SK-N-SH treated with all-trans-retinoic acid at 6 μM for 48 hours (cell line): ENCODE data around the gene GOLT1B.

Experiments used
- ATAC-seq: fragments of 200-7000 bp; cut with Tn5 transposase; 3 replicates; pipeline ENCODE4 v1.9.1; 2020; ENCODE audit warnings: mild to moderate bottlenecking, moderate library complexity
- ARNTL ChIP-seq: fragments of 450-650 bp; formaldehyde crosslinking; IDR thresholded peaks from 2 replicates; pipeline ENCODE4 v1.5.0; 2020; ENCODE audit warnings: low read depth, mild to moderate bottlenecking, moderate library complexity, borderline replicate concordance
- BACH2 ChIP-seq: fragments of 250-450 bp; sonication (Bioruptor Pico); IDR thresholded peaks from 2 replicates; pipeline ENCODE4 v1.9.0; 2021; ENCODE audit warnings: mild to moderate bottlenecking, borderline replicate concordance
- CREB5 ChIP-seq: fragments of 250-450 bp; sonication (Bioruptor Pico); IDR thresholded peaks from 2 replicates; pipeline ENCODE4 v1.5.1; 2020; ENCODE audit warnings: low read depth, mild to moderate bottlenecking, moderate library complexity
- CSDC2 ChIP-seq: fragments of 250-450 bp; sonication (Bioruptor Pico); IDR thresholded peaks from 2 replicates; pipeline ENCODE4 v1.5.0; 2020; ENCODE audit warnings: mild to moderate bottlenecking, moderate library complexity
- CSRNP3 ChIP-seq: fragments of 250-450 bp; sonication (Bioruptor Pico); IDR thresholded peaks from 2 replicates; pipeline ENCODE4 v1.5.1; 2021; ENCODE audit warnings: mild to moderate bottlenecking, moderate library complexity
- GLIS3 ChIP-seq: fragments of 250-450 bp; sonication (Bioruptor Pico); IDR thresholded peaks from 2 replicates; pipeline ENCODE4 v1.5.0; 2020; ENCODE audit warnings: mild to moderate bottlenecking, moderate library complexity
- ISL1 ChIP-seq: fragments of 250-450 bp; sonication (Bioruptor Pico); IDR thresholded peaks from 2 replicates; pipeline ENCODE4 v2.1.2; 2022; ENCODE audit warnings: mild to moderate bottlenecking, moderate library complexity
- PATZ1 ChIP-seq: fragments of 250-450 bp; sonication (Bioruptor Pico); IDR thresholded peaks from 2 replicates; pipeline ENCODE4 v1.8.0; 2020; ENCODE audit warnings: mild to moderate bottlenecking, moderate library complexity, borderline replicate concordance
- POU6F1 ChIP-seq: fragments of 250-450 bp; sonication (Bioruptor Pico); IDR thresholded peaks from 2 replicates; pipeline ENCODE4 v1.8.0; 2021; ENCODE audit warnings: low read depth, mild to moderate bottlenecking, moderate library complexity, borderline replicate concordance
- PPARA ChIP-seq: fragments of 250-450 bp; sonication (Bioruptor Pico); IDR thresholded peaks from 2 replicates; pipeline ENCODE4 v1.5.0; 2020; ENCODE audit warnings: mild to moderate bottlenecking, borderline replicate concordance
- SNAI2 ChIP-seq: fragments of 250-450 bp; sonication (Bioruptor Pico); IDR thresholded peaks from 2 replicates; pipeline ENCODE4 v1.5.0; 2020; ENCODE audit warnings: mild to moderate bottlenecking, moderate library complexity
- TCF4 ChIP-seq: fragments of 250-450 bp; sonication (Bioruptor Pico); IDR thresholded peaks from 2 replicates; pipeline ENCODE4 v1.8.0; 2021; ENCODE audit warnings: mild to moderate bottlenecking, moderate library complexity, borderline replicate concordance
- TOX ChIP-seq: fragments of 250-450 bp; sonication (Bioruptor Pico); IDR thresholded peaks from 2 replicates; pipeline ENCODE4 v1.8.0; 2021; ENCODE audit warnings: mild to moderate bottlenecking, moderate library complexity, borderline replicate concordance
- TSHZ2 ChIP-seq: fragments of 250-450 bp; sonication (Bioruptor Pico); IDR thresholded peaks from 2 replicates; pipeline ENCODE4 v1.5.0; 2020; ENCODE audit warnings: mild to moderate bottlenecking, moderate library complexity
- ZC3H10 ChIP-seq: fragments of 250-450 bp; sonication (Bioruptor Pico); IDR thresholded peaks from 2 replicates; pipeline ENCODE4 v1.5.1; 2021; ENCODE audit warnings: mild to moderate bottlenecking, moderate library complexity
- ZFP30 ChIP-seq: fragments of 450-650 bp; formaldehyde crosslinking; IDR thresholded peaks from 2 replicates; pipeline ENCODE4 v1.5.0; 2022; ENCODE audit warnings: mild to moderate bottlenecking, moderate library complexity
- ZNF565 ChIP-seq: fragments of 450-650 bp; formaldehyde crosslinking; conservative IDR thresholded peaks from 2 replicates; pipeline ENCODE4 v1.5.0; 2020; ENCODE audit warnings: low read depth, mild to moderate bottlenecking, moderate library complexity
- ZNF8 ChIP-seq: fragments of 450-650 bp; formaldehyde crosslinking; IDR thresholded peaks from 2 replicates; pipeline ENCODE4 v1.5.0; 2020; ENCODE audit warnings: mild to moderate bottlenecking, moderate library complexity

The GOLT1B gene

GRCh38 chr12:21526721-21527345 lies 25.2 kb downstream of the GOLT1B start:
- TF ChIP-seq TOX (CRISPR knock-in tag) (no peak), PPARA (CRISPR knock-in tag) (no peak), TSHZ2 (CRISPR knock-in tag) (no peak), ISL1 (no peak), ZC3H10 (no peak), ZNF8 (CRISPR knock-in tag) (no peak), ZFP30 (no peak), ZNF565 (no peak)
- no peak; the same call in 1 of the 3 replicates for ATAC-seq

GRCh38 chr12:21527451-21528180 lies 26.0 kb downstream of the GOLT1B start:
- ATAC-seq, result peak; percentile 93
- TF ChIP-seq ZNF565 (no peak), PPARA (CRISPR knock-in tag) (no peak), POU6F1 (CRISPR knock-in tag) (no peak), TCF4 (no peak), BACH2 (CRISPR knock-in tag) (no peak)

- TF ChIP-seq ARNTL (CRISPR knock-in tag) (no peak), PATZ1 (CRISPR knock-in tag) (no peak), TSHZ2 (CRISPR knock-in tag) (no peak), SNAI2 (CRISPR knock-in tag) (no peak), TOX (CRISPR knock-in tag) (no peak), PPARA (CRISPR knock-in tag) (no peak), BACH2 (CRISPR knock-in tag) (no peak), ISL1 (no peak), CSRNP3 (CRISPR knock-in tag) (no peak), ZNF8 (CRISPR knock-in tag) (no peak), GLIS3 (CRISPR knock-in tag) (no peak), TCF4 (no peak), ZFP30 (no peak), ZNF565 (no peak), CREB5 (CRISPR knock-in tag) (no peak), CSDC2 (no peak), ZC3H10 (no peak)
- ATAC-seq, result no peak
Measured at GRCh38 chr12:21528953-21529352, 27.4 kb downstream of the GOLT1B start.
